ENCODE measurements around the gene KCNK1. TPM values are rescaled to one million over a fixed set of nuclear protein-coding genes. Genes with fewer than 3 reads are reported as not detected.

Gene KCNK1
- polyA plus RNA-seq, 1 donor from 2014 or later = 1.8 TPM

GRCh38 chr1:233570216-233570615, 43.7 kb upstream of the KCNK1 start:
- Histone ChIP-seq H3K4me2 (ENCODE audit: low read length) (no peak overlapping the region), H3K9me3 (ENCODE audit: low read length) (no peaks in the 10 kb centered on the region), H3K36me3 (ENCODE audit: insufficient read depth, low read length) (no peaks in the 10 kb centered on the region), H3K9ac (ENCODE audit: low read length) (no peak overlapping the region), H2AFZ (ENCODE audit: low read depth, low read length) (no peak overlapping the region), H3K27me3 (ENCODE audit: insufficient read depth, low read depth, low read length) (no peaks in the 10 kb centered on the region), H4K20me1 (ENCODE audit: insufficient read depth) (no peaks in the 10 kb centered on the region), H3K27ac (ENCODE audit: low read length) (no peak overlapping the region), H3F3A (ENCODE audit: insufficient read depth, low read length, poor library complexity, severe bottlenecking) (no peaks in the 10 kb centered on the region), H3K79me2 (replicated peaks; ENCODE audit: insufficient read depth, low read length) (no peaks in the 10 kb centered on the region), H3K4me3 (ENCODE audit: low read length) (no peak overlapping the region), H3K9me2 (ENCODE audit: insufficient read depth, low read length) (no peaks in the 10 kb centered on the region)
- TF ChIP-seq TAF1 (IDR thresholded peaks at IDR 0.05; ENCODE audit: low read depth) (no peak), POLR2AphosphoS5 (IDR thresholded peaks at IDR 0.05) (no peak), REST (IDR thresholded peaks at IDR 0.05; ENCODE audit: borderline replicate concordance) (no peak), CTCF (IDR thresholded peaks at IDR 0.05; ENCODE audit: poor library complexity, severe bottlenecking) (no peak), RAD21 (conservative IDR thresholded peaks at IDR 0.05) (no peak)

- H3K36me3 ChIP-seq (ENCODE audit: insufficient read depth, low read length) = no peaks in the 10 kb centered on the region
- no peaks in the 10 kb centered on the region for H3F3A ChIP-seq (ENCODE audit: insufficient read depth, low read length, poor library complexity, severe bottlenecking)
- H2AFZ ChIP-seq (ENCODE audit: low read depth, low read length) = no peak overlapping the region
- no peak overlapping the region for H3K4me3 ChIP-seq (ENCODE audit: low read length)
- no peaks in the 10 kb centered on the region for H3K79me2 ChIP-seq (replicated peaks; ENCODE audit: insufficient read depth, low read length)
- no peaks in the 10 kb centered on the region for H3K27me3 ChIP-seq (ENCODE audit: insufficient read depth, low read depth, low read length)
- H3K9me2 ChIP-seq (ENCODE audit: insufficient read depth, low read length) = no peaks in the 10 kb centered on the region
- no peak overlapping the region for H3K9ac ChIP-seq (ENCODE audit: low read length)
- no peaks in the 10 kb centered on the region for H4K20me1 ChIP-seq (ENCODE audit: insufficient read depth)
- H3K9me3 ChIP-seq (ENCODE audit: low read length) = no peaks in the 10 kb centered on the region
- H3K27ac ChIP-seq (ENCODE audit: low read length) = no peak overlapping the region
- TF ChIP-seq SMC3 (conservative IDR thresholded peaks at IDR 0.05; ENCODE audit: poor library complexity) (no peak), TAF1 (IDR thresholded peaks at IDR 0.05; ENCODE audit: low read depth) (no peak), REST (IDR thresholded peaks at IDR 0.05; ENCODE audit: borderline replicate concordance) (no peak)
- no peak overlapping the region for H3K4me2 ChIP-seq (ENCODE audit: low read length)
Observed at GRCh38 chr1:233570706-233571105, 43.2 kb upstream of the KCNK1 start.
